Stimulated activated CD8-positive, alpha-beta memory T cell treated with anti-CD3 and anti-CD28 coated beads, Interleukin-12 subunit alpha, Interleukin-12 subunit beta, amount 100 ng/mL, for 24 hours (primary cell): ENCODE data around the gene IKBKG.
"Not testable (repeated sequence)": the region's sequence is repeated elsewhere in the genome, so short reads cannot be mapped to it uniquely, and the experiment has no call there.

ENCODE experiments used
- DNase-seq: peaks from one replicate; pipeline ENCODE4 v3.0.0-alpha.2; 2020; ENCODE audit errors: extremely low read depth

IKBKG gene

GRCh38 chrX:154558896-154559295 is 11.5 kb downstream of the IKBKG start:
- DNase-seq: not testable (repeated sequence)

- not testable (repeated sequence) for DNase-seq
Observed at GRCh38 chrX:154560326-154560725, 12.9 kb downstream of the IKBKG start.

GRCh38 chrX:154562295-154562694 is 14.9 kb downstream of the IKBKG start:
- not testable (repeated sequence) for DNase-seq

- DNase-seq: not testable (repeated sequence)
Observed at GRCh38 chrX:154570361-154570760, 22.9 kb downstream of the IKBKG start.

GRCh38 chrX:154573061-154573460 is 25.6 kb downstream of the IKBKG start:
- DNase-seq: not testable (repeated sequence)

GRCh38 chrX:154575076-154575475 is 27.7 kb downstream of the IKBKG start:
- not testable (repeated sequence) for DNase-seq

- not testable (repeated sequence) for DNase-seq
Observed at GRCh38 chrX:154582994-154583393, 35.6 kb downstream of the IKBKG start.

GRCh38 chrX:154584585-154585183 is 37.3 kb downstream of the IKBKG start, which contains the start of gene CTAG1A:
TSS of gene CTAG1A (plus strand) at chrX:154585133. CDS start at chrX:154585207, 74 bp downstream.
- DNase-seq: not testable (repeated sequence)

GRCh38 chrX:154590415-154590814 is 43.0 kb downstream of the IKBKG start:
- DNase-seq: not testable (repeated sequence)

- DNase-seq: no peak
Observed at GRCh38 chrX:154592505-154592904, 45.1 kb downstream of the IKBKG start.

GRCh38 chrX:154593201-154593600 is 45.8 kb downstream of the IKBKG start:
- no peak for DNase-seq

- no peak for DNase-seq
Observed at GRCh38 chrX:154594491-154594890, 47.1 kb downstream of the IKBKG start.

GRCh38 chrX:154595559-154596249 is 48.3 kb downstream of the IKBKG start:
- no peak for DNase-seq

- no peak for DNase-seq
Observed at GRCh38 chrX:154596290-154596929, 49.0 kb downstream of the IKBKG start.

- DNase-seq: no peak
Observed at GRCh38 chrX:154597221-154597620, 49.8 kb downstream of the IKBKG start.

- DNase-seq: no peak
Observed at GRCh38 chrX:154598656-154599055, 51.2 kb downstream of the IKBKG start.

- DNase-seq: no peak
Observed at GRCh38 chrX:154599531-154599930, 52.1 kb downstream of the IKBKG start.

- DNase-seq: no peak
Observed at GRCh38 chrX:154600759-154601374, 53.4 kb downstream of the IKBKG start.

- DNase-seq: no peak
Observed at GRCh38 chrX:154602226-154602625, 54.8 kb downstream of the IKBKG start.

- DNase-seq: no peak
Observed at GRCh38 chrX:154602766-154603437, 55.5 kb downstream of the IKBKG start.
